ENCODE data around the gene BTNL8.

Gene BTNL8

GRCh38 chr5:180974612-180975315, 75.8 kb downstream of the BTNL8 start:
- no peak for DNase-seq

GRCh38 chr5:180975338-180975737, 76.4 kb downstream of the BTNL8 start:
- DNase-seq = no peak

- peak; percentile 3 for DNase-seq
Observed at GRCh38 chr5:180976518-180976917, 77.6 kb downstream of the BTNL8 start.

GRCh38 chr5:180977852-180978251, 78.9 kb downstream of the BTNL8 start:
- no peak for DNase-seq

DNA sequence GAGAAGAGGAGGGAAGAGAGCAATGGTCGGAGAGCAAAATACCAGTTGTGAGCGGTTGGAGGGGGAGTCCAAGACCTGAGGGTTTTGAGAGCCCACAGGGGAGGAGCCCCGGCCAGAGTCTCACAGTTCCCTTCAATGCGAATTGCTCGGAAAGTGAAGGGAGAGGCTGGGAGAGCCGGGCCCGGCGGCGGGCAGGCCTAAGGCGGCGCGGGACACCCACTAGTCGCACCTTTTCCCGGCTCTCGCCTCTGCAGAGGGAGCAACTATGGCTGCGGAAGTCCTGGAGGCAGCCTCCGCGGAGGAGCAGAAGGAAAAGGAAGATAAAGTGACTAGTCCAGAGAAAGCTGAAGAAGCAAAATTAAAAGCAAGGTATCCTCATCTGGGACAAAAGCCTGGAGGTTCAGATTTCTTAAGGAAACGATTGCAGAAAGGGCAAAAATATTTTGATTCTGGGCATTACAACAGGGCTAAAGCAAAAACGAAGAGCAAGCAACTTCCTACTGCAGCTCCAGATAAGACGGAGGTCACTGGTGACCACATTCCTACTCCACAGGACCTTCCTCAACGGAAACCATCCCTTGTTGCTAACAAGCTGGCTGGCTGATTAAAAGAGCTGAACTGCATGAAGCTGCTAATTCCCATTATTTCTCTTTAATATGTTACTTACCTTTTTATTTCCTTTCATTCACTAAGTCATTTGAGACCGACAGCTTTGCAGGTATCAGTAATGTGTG, 83.2 kb downstream of the BTNL8 start:
- DNase-seq = no peak

GRCh38 chr5:180988016-180988415, 89.1 kb downstream of the BTNL8 start:
- DNase-seq = no peak

DNA sequence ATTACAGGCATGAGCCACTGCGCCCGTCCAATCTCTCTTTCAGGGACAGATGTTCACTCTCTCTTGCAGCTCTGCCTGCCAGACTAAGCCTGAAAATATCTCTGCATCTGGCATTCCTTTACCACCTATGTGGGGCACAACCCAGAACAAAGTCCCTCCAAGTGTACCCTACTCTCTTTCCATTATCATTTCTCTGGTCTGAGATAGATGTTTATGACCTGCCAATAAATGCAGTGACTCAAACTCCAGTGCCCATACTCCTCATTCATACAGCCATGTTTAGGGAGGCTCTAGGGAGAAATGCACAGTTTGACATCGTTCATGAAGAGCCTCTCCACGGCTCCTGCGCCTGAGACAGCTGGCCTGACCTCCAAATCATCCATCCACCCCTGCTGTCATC, 89.6 kb downstream of the BTNL8 start, which contains the start of gene BTNL3:
Gene BTNL3, plus strand, starts transcription at position 255 of the 400 bp plus-strand sequence. CDS start 183 bp downstream, outside the sequence.
- DNase-seq = no peak

GRCh38 chr5:180990086-180990881, 91.3 kb downstream of the BTNL8 start:
- no peak for DNase-seq

DNA sequence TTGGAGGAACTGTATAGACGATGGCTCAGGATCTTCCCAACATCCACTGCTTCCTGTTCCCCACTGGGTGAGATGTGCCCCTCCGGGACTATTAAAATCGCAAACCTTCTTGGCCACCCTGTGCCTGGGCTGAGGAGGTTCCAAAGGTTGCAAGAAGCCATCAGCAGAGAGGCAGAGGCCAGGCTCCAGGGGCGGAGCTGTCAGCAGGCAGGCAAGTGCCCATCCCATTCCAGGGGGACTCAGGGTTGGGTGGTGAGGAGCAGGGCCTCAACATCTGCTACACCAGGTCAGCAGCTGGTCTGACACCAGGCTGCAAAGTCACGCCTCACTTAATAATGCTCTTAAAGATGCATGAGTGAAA, 91.9 kb downstream of the BTNL8 start:
- DNase-seq = no peak
